HG02884 (cell line): Measurements from ENCODE around the gene SORL1.
A peak's percentile ranks its signal among the peaks of the same experiment; 100 is the strongest.

ENCODE experiments used
- ATAC-seq: cut with Tn5 transposase; IDR thresholded peaks from one replicate; pipeline ENCODE4 v1.9.1; 2021; ENCODE audit warnings: mild to moderate bottlenecking, moderate library complexity; ENCODE audit not compliant: unreplicated experiment

SORL1 gene

GRCh38 chr11:121561240-121561639 lies 109.1 kb downstream of the SORL1 start:
- ATAC-seq: no peak

GRCh38 chr11:121561716-121562115 lies 109.6 kb downstream of the SORL1 start:
- no peak for ATAC-seq

- ATAC-seq: no peak
Observed at GRCh38 chr11:121563003-121563402, 110.9 kb downstream of the SORL1 start.

- ATAC-seq: no peak
Observed at GRCh38 chr11:121563900-121564822, 112.0 kb downstream of the SORL1 start.

- ATAC-seq: no peak
Observed at GRCh38 chr11:121564948-121565684, 113.0 kb downstream of the SORL1 start.

- no peak for ATAC-seq
Observed at GRCh38 chr11:121566279-121567168, 114.4 kb downstream of the SORL1 start.

GRCh38 chr11:121567995-121568394 lies 115.9 kb downstream of the SORL1 start:
- ATAC-seq: no peak

- peak; percentile 97 for ATAC-seq
Observed at GRCh38 chr11:121569332-121570299, 117.5 kb downstream of the SORL1 start.

- no peak for ATAC-seq
Observed at GRCh38 chr11:121570453-121570852, 118.3 kb downstream of the SORL1 start.

GRCh38 chr11:121571506-121571905 lies 119.4 kb downstream of the SORL1 start:
- no peak for ATAC-seq

GRCh38 chr11:121572571-121573059 lies 120.5 kb downstream of the SORL1 start:
- ATAC-seq: no peak

- ATAC-seq: no peak
Observed at GRCh38 chr11:121574801-121575200, 122.7 kb downstream of the SORL1 start.

- peak; percentile 62 for ATAC-seq
Observed at GRCh38 chr11:121575250-121575962, 123.3 kb downstream of the SORL1 start.

GRCh38 chr11:121575963-121576290 lies 123.8 kb downstream of the SORL1 start:
- ATAC-seq: peak; percentile 42

- ATAC-seq: no peak
Observed at GRCh38 chr11:121576531-121576930, 124.4 kb downstream of the SORL1 start.

- ATAC-seq: no peak
Observed at GRCh38 chr11:121577106-121577848, 125.2 kb downstream of the SORL1 start.

- ATAC-seq: no peak
Observed at GRCh38 chr11:121578251-121578976, 126.3 kb downstream of the SORL1 start.

GRCh38 chr11:121580154-121580553 lies 128.0 kb downstream of the SORL1 start:
- ATAC-seq: no peak
